WTC11 (cell line): ENCODE measurements around the gene PPP2R2C. TPM values are rescaled to one million over a fixed set of nuclear protein-coding genes. Genes with fewer than 3 reads are reported as not detected.

Source experiments
- ATAC-seq: fragments of 200-7000 bp; cut with Tn5 transposase; 2 replicates; pipeline ENCODE4 v1.10.0; 2021; ENCODE audit warnings: mild to moderate bottlenecking, moderate library complexity
- CTCF ChIA-PET: fragments of 300-600 bp; sonication (Branson Sonifier 250); formaldehyde crosslinking; loops from one replicate; lab custom pipeline; 2021; ENCODE audit warnings: antibody characterized with exemption; lab: Charles Lee
- POLR2A ChIA-PET: fragments of 350-600 bp; sonication (Branson Sonifier 250); formaldehyde crosslinking; loops from one replicate; lab custom pipeline; 2021; ENCODE audit warnings: antibody characterized with exemption; lab: Charles Lee
- DNase-seq: peaks from one replicate; pipeline ENCODE4 v3.0.0; 2021; ENCODE audit warnings: low spot score
- H3K27ac Mint-ChIP-seq: 2 replicates; pipeline ENCODE4 v1.8.0; 2021; ENCODE audit warnings: mixed read lengths
- H3K27me3 Mint-ChIP-seq: 2 replicates; pipeline ENCODE4 v1.8.0; 2021; ENCODE audit warnings: low read depth, mild to moderate bottlenecking, moderate library complexity, mixed read lengths
- H3K36me3 Mint-ChIP-seq: 2 replicates; pipeline ENCODE4 v1.8.0; 2021; ENCODE audit warnings: mixed read lengths
- H3K4me1 Mint-ChIP-seq: 2 replicates; pipeline ENCODE4 v1.8.0; 2022; ENCODE audit warnings: mixed read lengths
- H3K4me3 Mint-ChIP-seq: 2 replicates; pipeline ENCODE4 v1.8.0; 2021; ENCODE audit warnings: mild to moderate bottlenecking, moderate library complexity, mixed read lengths
- H3K9me3 Mint-ChIP-seq: 2 replicates; pipeline ENCODE4 v1.8.0; 2021; ENCODE audit warnings: mixed read lengths
- CBFB ChIP-seq: sonication (generic); formaldehyde crosslinking; IDR thresholded peaks from 2 replicates; pipeline ENCODE4 v1.8.1; 2022; ENCODE audit warnings: mild to moderate bottlenecking, low read depth, missing genetic modification reagents
- CREM ChIP-seq: sonication (generic); formaldehyde crosslinking; IDR thresholded peaks from 2 replicates; pipeline ENCODE4 v1.8.1; 2022; ENCODE audit warnings: mild to moderate bottlenecking, missing genetic modification reagents, moderate library complexity
- FOXJ3 ChIP-seq: sonication (generic); formaldehyde crosslinking; IDR thresholded peaks from 2 replicates; pipeline ENCODE4 v1.9.0; 2021; ENCODE audit warnings: missing genetic modification reagents, mild to moderate bottlenecking, borderline replicate concordance
- FOXK1 ChIP-seq: sonication (generic); formaldehyde crosslinking; IDR thresholded peaks from 2 replicates; pipeline ENCODE4 v1.8.0; 2022; ENCODE audit warnings: mild to moderate bottlenecking, moderate library complexity, missing genetic modification reagents
- FOXP1 ChIP-seq: sonication (generic); formaldehyde crosslinking; IDR thresholded peaks from 2 replicates; pipeline ENCODE4 v1.8.0; 2022; ENCODE audit warnings: missing genetic modification reagents, mild to moderate bottlenecking, moderate library complexity, borderline replicate concordance
- GRHL2 ChIP-seq: fragments of 250-450 bp; sonication (Bioruptor Pico); IDR thresholded peaks from 2 replicates; pipeline ENCODE4 v1.8.0; 2022; ENCODE audit warnings: mild to moderate bottlenecking, moderate library complexity; ENCODE audit not compliant: insufficient replicate concordance, severe bottlenecking
- HMGA2 ChIP-seq: fragments of 250-450 bp; sonication (Bioruptor Pico); IDR thresholded peaks from 2 replicates; pipeline ENCODE4 v1.4.0; 2021; ENCODE audit warnings: mild to moderate bottlenecking, moderate library complexity
- IRF2 ChIP-seq: sonication (generic); formaldehyde crosslinking; IDR thresholded peaks from 2 replicates; pipeline ENCODE4 v1.8.0; 2022; ENCODE audit warnings: low read depth, missing genetic modification reagents, borderline replicate concordance
- JUN ChIP-seq: sonication (generic); formaldehyde crosslinking; IDR thresholded peaks from 2 replicates; pipeline ENCODE4 v1.8.0; 2023; ENCODE audit warnings: mild to moderate bottlenecking, missing genetic modification reagents
- NFYB ChIP-seq: sonication (generic); formaldehyde crosslinking; conservative IDR thresholded peaks from 2 replicates; pipeline ENCODE4 v1.8.0; 2022; ENCODE audit warnings: low read depth, missing genetic modification reagents
- RELA ChIP-seq: sonication (generic); formaldehyde crosslinking; IDR thresholded peaks from 2 replicates; pipeline ENCODE4 v1.8.1; 2022; ENCODE audit warnings: missing genetic modification reagents, mild to moderate bottlenecking, borderline replicate concordance
- SMAD4 ChIP-seq: sonication (generic); formaldehyde crosslinking; IDR thresholded peaks from 2 replicates; pipeline ENCODE4 v1.8.0; 2022; ENCODE audit warnings: mild to moderate bottlenecking, missing genetic modification reagents
- SP1 ChIP-seq: sonication (generic); formaldehyde crosslinking; conservative IDR thresholded peaks from 2 replicates; pipeline ENCODE4 v1.8.1; 2022; ENCODE audit warnings: missing genetic modification reagents
- TCF7 ChIP-seq: sonication (generic); formaldehyde crosslinking; IDR thresholded peaks from 2 replicates; pipeline ENCODE4 v1.8.0; 2022; ENCODE audit warnings: mild to moderate bottlenecking, low read depth, missing genetic modification reagents, moderate library complexity
- ZNF121 ChIP-seq: sonication (generic); formaldehyde crosslinking; IDR thresholded peaks from 2 replicates; pipeline ENCODE4 v1.8.0; 2023; ENCODE audit warnings: missing genetic modification reagents
- ZNF423 ChIP-seq: fragments of 250-450 bp; sonication (Bioruptor Pico); IDR thresholded peaks from 2 replicates; pipeline ENCODE4 v2.1.2; 2022; ENCODE audit warnings: mild to moderate bottlenecking, moderate library complexity
- total RNA-seq: library from RNA; stranded (reverse); gene quantifications from 3 replicates; pipeline ENCODE4 v1.2.3, GENCODE V29; 2021
- TF ChIP-seq, protein P1 (sequence below): fragments of 250-450 bp; sonication (Bioruptor Pico); conservative IDR thresholded peaks from 2 replicates; pipeline ENCODE4 v1.9.0; 2021; ENCODE audit warnings: mild to moderate bottlenecking
- TF ChIP-seq, protein P2 (sequence below): sonication (generic); formaldehyde crosslinking; IDR thresholded peaks from 2 replicates; pipeline ENCODE4 v1.8.1; 2022; ENCODE audit warnings: missing genetic modification reagents, borderline replicate concordance
- TF ChIP-seq, protein P3 (sequence below): sonication (generic); formaldehyde crosslinking; IDR thresholded peaks from 2 replicates; pipeline ENCODE4 v1.8.1; 2023; ENCODE audit warnings: mild to moderate bottlenecking, missing genetic modification reagents
- TF ChIP-seq, protein P4 (sequence below): sonication (generic); formaldehyde crosslinking; IDR thresholded peaks from 2 replicates; pipeline ENCODE4 v1.8.0; 2022; ENCODE audit warnings: mild to moderate bottlenecking, missing genetic modification reagents
- TF ChIP-seq, protein P5 (sequence below): fragments of 250-450 bp; sonication (Bioruptor Pico); IDR thresholded peaks from 2 replicates; pipeline ENCODE4 v1.8.0; 2021; ENCODE audit warnings: mild to moderate bottlenecking

The PPP2R2C gene
- total RNA-seq, 1 experiment from 2014 or later, result 11.5 TPM

DNA sequence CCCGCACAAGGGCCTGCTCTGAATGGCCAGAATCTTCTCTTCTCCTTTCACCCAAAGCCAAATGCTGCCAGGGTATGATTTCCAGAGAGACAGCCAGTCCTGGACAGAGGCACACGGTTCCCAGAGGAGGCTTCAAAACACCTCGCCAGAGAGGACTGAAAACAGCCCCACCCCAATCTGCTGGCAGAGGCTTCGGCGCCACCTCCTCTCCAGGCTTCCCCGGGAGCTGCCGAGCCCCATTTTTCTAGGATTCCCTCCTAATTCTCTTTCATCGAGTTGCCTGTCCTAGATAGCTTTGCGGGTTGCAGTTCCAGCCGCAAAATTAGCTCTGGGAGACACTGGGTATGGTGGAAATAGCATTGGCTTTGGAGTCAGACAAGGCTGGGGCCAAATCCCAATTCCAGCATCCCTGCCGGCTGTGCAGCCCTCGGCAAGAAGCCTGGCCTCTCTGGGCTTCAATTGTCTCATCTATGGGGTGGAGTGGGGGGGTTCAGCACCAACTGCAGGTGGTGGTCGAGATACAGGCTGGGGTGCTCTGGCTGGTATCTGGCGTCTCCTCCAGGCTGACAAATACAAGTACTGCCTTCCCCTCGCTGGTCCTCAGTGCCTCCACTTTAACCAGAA, 22.6 kb downstream of the PPP2R2C start (continued):
- TF ChIP-seq, protein P1, sequence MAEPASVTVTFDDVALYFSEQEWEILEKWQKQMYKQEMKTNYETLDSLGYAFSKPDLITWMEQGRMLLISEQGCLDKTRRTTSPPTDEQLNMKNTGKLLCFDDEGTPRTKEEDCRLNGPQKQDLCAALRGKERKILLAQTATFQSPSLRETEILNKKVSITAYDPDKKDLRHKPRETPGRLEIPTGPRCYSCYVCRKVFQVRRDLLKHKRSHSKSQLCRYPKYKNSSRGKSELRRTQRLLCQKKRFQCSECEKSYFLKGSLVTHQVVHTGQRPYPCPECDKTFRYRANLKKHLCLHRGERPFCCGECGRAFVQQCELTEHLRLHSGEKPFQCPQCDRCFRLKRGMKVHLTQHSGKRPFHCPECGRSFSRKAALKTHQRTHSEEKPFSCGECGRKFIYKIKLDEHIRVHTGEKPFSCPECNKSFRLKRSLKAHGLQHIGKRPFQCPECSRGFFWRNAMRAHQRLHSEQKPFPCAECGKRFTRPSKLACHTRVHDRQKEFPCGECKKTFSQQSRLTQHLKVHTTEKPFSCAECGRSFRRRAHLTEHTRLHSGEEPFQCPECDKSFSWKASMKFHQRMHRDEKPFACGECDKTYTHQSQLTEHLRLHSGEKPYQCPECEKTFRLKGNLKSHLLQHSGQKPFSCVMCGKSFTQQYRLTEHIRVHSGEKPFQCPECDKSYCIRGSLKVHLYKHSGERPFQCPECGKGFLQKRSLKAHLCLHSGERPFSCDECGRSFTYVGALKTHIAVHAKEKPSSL (CRISPR knock-in tag), result no peak
- TF ChIP-seq IRF2 (CRISPR knock-in tag), result no peak
- TF ChIP-seq NFYB (CRISPR knock-in tag), result no peak
- no peak for TF ChIP-seq TCF7 (CRISPR knock-in tag)
- TF ChIP-seq HMGA2 (CRISPR knock-in tag), result no peak
- no peak for TF ChIP-seq CBFB (CRISPR knock-in tag)
- TF ChIP-seq, protein P2, sequence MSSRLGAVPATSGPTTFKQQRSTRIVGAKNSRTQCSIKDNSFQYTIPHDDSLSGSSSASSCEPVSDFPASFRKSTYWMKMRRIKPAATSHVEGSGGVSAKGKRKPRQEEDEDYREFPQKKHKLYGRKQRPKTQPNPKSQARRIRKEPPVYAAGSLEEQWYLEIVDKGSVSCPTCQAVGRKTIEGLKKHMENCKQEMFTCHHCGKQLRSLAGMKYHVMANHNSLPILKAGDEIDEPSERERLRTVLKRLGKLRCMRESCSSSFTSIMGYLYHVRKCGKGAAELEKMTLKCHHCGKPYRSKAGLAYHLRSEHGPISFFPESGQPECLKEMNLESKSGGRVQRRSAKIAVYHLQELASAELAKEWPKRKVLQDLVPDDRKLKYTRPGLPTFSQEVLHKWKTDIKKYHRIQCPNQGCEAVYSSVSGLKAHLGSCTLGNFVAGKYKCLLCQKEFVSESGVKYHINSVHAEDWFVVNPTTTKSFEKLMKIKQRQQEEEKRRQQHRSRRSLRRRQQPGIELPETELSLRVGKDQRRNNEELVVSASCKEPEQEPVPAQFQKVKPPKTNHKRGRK (CRISPR knock-in tag), result no peak
- no peak for TF ChIP-seq FOXK1 (CRISPR knock-in tag)

DNA sequence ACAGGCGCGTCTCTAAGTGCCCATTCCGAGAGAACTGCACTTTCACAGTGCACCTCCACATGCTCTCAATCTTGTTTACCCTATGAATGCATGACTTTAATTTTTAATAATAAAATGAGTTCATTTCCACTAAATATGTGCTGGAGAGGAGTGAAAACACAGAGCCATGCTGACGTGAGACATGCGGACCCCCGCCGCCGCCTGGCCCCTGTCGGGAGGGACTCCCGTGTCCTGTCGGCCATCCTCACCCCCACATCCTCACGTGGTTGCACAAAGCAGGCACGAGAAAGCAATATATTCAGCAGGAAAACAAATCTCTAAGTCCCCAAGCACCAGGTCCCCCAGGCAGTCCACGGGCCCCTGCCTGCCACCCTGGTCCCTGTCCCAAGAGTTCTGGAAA, 23.1 kb downstream of the PPP2R2C start:
- no peak overlapping the region for H3K27ac Mint-ChIP-seq
- POLR2A ChIA-PET, result no interaction called here
- no peaks in the 10 kb centered on the region for H3K27me3 Mint-ChIP-seq
- no peak for ATAC-seq
- no peak for DNase-seq
- H3K9me3 Mint-ChIP-seq, result no peaks in the 10 kb centered on the region
- CTCF ChIA-PET, result no interaction called here
- H3K4me3 Mint-ChIP-seq, result no peak overlapping the region
- no peak for TF ChIP-seq SMAD4 (CRISPR knock-in tag)
- TF ChIP-seq GRHL2 (CRISPR knock-in tag), result no peak
- TF ChIP-seq JUN (CRISPR knock-in tag), result no peak
- no peak for TF ChIP-seq ZNF121 (CRISPR knock-in tag)
- TF ChIP-seq ZNF423 (CRISPR knock-in tag), result no peak
- no peak for TF ChIP-seq FOXJ3
- no peak for TF ChIP-seq TCF7 (CRISPR knock-in tag)
- TF ChIP-seq, protein P3, sequence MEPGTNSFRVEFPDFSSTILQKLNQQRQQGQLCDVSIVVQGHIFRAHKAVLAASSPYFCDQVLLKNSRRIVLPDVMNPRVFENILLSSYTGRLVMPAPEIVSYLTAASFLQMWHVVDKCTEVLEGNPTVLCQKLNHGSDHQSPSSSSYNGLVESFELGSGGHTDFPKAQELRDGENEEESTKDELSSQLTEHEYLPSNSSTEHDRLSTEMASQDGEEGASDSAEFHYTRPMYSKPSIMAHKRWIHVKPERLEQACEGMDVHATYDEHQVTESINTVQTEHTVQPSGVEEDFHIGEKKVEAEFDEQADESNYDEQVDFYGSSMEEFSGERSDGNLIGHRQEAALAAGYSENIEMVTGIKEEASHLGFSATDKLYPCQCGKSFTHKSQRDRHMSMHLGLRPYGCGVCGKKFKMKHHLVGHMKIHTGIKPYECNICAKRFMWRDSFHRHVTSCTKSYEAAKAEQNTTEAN, result no peak
- H3K4me1 Mint-ChIP-seq, result peaks cover 11% of the 10 kb centered on the region
- H3K36me3 Mint-ChIP-seq, result no peaks in the 10 kb centered on the region

DNA sequence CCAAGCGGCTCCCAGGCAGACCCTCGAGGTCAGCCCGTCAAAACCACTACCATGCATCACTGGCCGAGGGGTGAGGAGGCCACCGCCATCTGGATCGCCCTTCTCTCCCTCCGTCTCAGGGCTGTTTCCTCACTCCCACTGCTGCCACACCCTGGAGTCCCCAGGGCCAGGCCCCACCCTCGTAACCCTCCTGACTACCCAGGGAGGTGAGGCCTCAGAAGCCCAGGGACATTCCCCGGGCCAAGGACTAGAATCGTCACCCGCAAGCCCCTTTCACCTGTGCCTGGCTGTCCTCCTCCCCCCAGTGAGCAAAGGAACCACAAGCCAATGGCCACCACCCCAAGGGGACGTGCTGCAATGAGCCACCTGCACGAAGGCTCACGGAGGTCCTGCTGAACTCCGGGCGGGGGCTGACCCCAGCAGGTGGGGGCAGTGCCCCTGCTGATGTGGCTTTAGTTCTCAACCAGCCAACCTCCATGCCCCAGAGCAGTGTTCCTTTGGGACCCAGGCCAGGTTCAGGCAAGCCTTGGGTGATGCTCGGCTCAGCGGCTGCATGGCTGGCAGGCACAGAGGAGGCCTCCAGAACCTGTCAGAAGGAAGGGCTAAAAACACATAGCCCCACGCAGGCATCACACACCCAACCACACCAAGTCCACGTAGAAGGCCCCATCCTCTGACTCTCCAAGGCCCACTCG, 23.8 kb downstream of the PPP2R2C start:
- no peaks in the 10 kb centered on the region for H3K9me3 Mint-ChIP-seq
- no peak overlapping the region for H3K4me3 Mint-ChIP-seq
- TF ChIP-seq SP1 (CRISPR knock-in tag), result no peak
- TF ChIP-seq, protein P4, sequence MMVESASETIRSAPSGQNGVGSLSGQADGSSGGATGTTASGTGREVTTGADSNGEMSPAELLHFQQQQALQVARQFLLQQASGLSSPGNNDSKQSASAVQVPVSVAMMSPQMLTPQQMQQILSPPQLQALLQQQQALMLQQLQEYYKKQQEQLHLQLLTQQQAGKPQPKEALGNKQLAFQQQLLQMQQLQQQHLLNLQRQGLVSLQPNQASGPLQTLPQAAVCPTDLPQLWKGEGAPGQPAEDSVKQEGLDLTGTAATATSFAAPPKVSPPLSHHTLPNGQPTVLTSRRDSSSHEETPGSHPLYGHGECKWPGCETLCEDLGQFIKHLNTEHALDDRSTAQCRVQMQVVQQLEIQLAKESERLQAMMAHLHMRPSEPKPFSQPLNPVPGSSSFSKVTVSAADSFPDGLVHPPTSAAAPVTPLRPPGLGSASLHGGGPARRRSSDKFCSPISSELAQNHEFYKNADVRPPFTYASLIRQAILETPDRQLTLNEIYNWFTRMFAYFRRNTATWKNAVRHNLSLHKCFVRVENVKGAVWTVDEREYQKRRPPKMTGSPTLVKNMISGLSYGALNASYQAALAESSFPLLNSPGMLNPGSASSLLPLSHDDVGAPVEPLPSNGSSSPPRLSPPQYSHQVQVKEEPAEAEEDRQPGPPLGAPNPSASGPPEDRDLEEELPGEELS (CRISPR knock-in tag), result no peak
- TF ChIP-seq CREM (CRISPR knock-in tag), result no peak
- TF ChIP-seq FOXK1 (CRISPR knock-in tag), result no peak
- no peak for TF ChIP-seq RELA (CRISPR knock-in tag)
- TF ChIP-seq JUN (CRISPR knock-in tag), result no peak
- TF ChIP-seq, protein P2 (CRISPR knock-in tag), result no peak
- TF ChIP-seq, protein P5, sequence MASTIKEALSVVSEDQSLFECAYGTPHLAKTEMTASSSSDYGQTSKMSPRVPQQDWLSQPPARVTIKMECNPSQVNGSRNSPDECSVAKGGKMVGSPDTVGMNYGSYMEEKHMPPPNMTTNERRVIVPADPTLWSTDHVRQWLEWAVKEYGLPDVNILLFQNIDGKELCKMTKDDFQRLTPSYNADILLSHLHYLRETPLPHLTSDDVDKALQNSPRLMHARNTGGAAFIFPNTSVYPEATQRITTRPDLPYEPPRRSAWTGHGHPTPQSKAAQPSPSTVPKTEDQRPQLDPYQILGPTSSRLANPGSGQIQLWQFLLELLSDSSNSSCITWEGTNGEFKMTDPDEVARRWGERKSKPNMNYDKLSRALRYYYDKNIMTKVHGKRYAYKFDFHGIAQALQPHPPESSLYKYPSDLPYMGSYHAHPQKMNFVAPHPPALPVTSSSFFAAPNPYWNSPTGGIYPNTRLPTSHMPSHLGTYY, result no peak
- TF ChIP-seq GRHL2 (CRISPR knock-in tag), result no peak
- no peak for TF ChIP-seq FOXP1 (CRISPR knock-in tag)
- TF ChIP-seq HMGA2 (CRISPR knock-in tag), result no peak

More for the DNA sequence above, 23.8 kb downstream of the PPP2R2C start:
- no peak for DNase-seq
- ATAC-seq, result no peak
- Mint-ChIP-seq H3K4me1 (peaks cover 11% of the 10 kb centered on the region), H3K27me3 (no peaks in the 10 kb centered on the region), H3K27ac (no peak overlapping the region), H3K36me3 (no peaks in the 10 kb centered on the region)
- ChIA-PET CTCF (interaction anchor here (1.3 kb wide), 1 partner anchor 100 kb away, joined by 3 read pairs; no protein-coding TSS in a partner anchor), POLR2A (no interaction called here)
